Activated CD8-positive, alpha-beta T cell treated with anti-CD3 and anti-CD28 coated beads, Interleukin-2, amount 10 ng/mL, durations not matched to agents 7 days and 5 days (primary cell): ENCODE data around the gene ATP2A1. TPM values are rescaled to one million over a fixed set of nuclear protein-coding genes. Genes with fewer than 3 reads are reported as not detected.
A peak's percentile ranks its signal among the peaks of the same experiment; 100 is the strongest.

Experiments used
- ATAC-seq: fragments of 150-1000 bp; cut with Tn5 transposase; one replicate; pipeline ENCODE4 v1.10.0; 2021; ENCODE audit warnings: moderate library complexity
- CTCF ChIA-PET: fragments of 350-600 bp; sonication (Branson Sonifier 250); formaldehyde crosslinking; loops from one replicate; lab custom pipeline; 2021; ENCODE audit warnings: antibody characterized with exemption; lab: Charles Lee
- POLR2A ChIA-PET: fragments of 350-600 bp; sonication (Branson Sonifier 250); formaldehyde crosslinking; loops from one replicate; lab custom pipeline; 2021; ENCODE audit warnings: antibody characterized with exemption; lab: Charles Lee
- DNase-seq: peaks from one replicate; pipeline ENCODE4 v3.0.0-alpha.2; 2020
- H3K27ac Mint-ChIP-seq: one replicate; pipeline ENCODE4 v1.8.0; 2021; ENCODE audit warnings: mild to moderate bottlenecking, mixed read lengths
- H3K27me3 Mint-ChIP-seq: one replicate; pipeline ENCODE4 v1.8.0; 2021; ENCODE audit warnings: low read depth, mixed read lengths
- H3K36me3 Mint-ChIP-seq: one replicate; pipeline ENCODE4 v1.8.0; 2021; ENCODE audit warnings: low read depth, mixed read lengths
- H3K4me1 Mint-ChIP-seq: one replicate; pipeline ENCODE4 v1.8.0; 2021; ENCODE audit warnings: low read depth, mixed read lengths
- H3K4me3 Mint-ChIP-seq: one replicate; pipeline ENCODE4 v1.8.0; 2021; ENCODE audit warnings: mild to moderate bottlenecking, mixed read lengths
- H3K9me3 Mint-ChIP-seq: one replicate; pipeline ENCODE4 v1.8.0; 2022; ENCODE audit warnings: mixed read lengths; ENCODE audit not compliant: insufficient read depth
- total RNA-seq, 2 experiments: library from RNA; stranded (reverse); gene quantifications; one replicate each; pipeline ENCODE4 v1.2.3, GENCODE V29; 2021

The ATP2A1 gene
- total RNA-seq, 2 experiments from 2014 or later = 1.8 to 2.1 TPM

DNA sequence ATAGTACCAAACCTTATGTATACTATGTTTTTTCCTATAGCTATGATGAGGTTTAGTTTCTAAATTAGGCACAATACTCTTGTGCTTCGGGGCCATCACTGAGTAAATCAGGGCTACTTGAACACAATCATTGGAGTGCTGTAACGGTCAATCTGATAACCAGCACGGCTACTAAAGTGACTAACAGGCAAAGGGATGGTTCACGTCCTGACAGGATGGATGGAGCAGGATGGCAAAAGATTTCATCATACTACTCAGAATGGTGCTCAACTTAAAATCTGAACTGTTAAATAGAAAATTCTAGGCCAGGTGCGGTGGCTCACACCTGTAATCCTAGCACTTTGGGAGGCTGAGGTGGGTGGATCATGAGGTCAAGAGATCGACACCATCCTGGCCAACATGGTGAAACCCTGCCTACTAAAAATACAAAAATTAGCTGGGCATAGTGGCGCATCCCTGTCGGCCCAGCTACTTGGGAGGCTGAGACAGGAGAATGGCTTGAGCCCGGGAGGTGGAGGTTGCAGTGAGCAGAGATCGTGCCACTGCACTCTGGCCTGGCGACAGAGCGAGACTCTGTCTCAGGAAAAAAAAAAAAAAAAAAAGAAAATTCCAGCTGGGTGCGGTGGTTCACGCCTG is 39.2 kb upstream of the ATP2A1 start:
- H3K4me1 Mint-ChIP-seq = peaks cover 3% of the 10 kb centered on the region
- ATAC-seq = no peak
- peaks cover 63% of the 10 kb centered on the region for H3K36me3 Mint-ChIP-seq
- H3K4me3 Mint-ChIP-seq = no peak overlapping the region
- DNase-seq = no peak
- H3K9me3 Mint-ChIP-seq = no peaks in the 10 kb centered on the region
- H3K27me3 Mint-ChIP-seq = no peaks in the 10 kb centered on the region
- no peak overlapping the region for H3K27ac Mint-ChIP-seq
- ChIA-PET POLR2A (interaction anchor here (1.1 kb wide), 1 partner anchor 12 kb away, joined by 3 read pairs; no protein-coding TSS in a partner anchor), CTCF (interaction anchor here (0.7 kb wide), 1 partner anchor 106 kb away, joined by 3 read pairs; no protein-coding TSS in a partner anchor)

DNA sequence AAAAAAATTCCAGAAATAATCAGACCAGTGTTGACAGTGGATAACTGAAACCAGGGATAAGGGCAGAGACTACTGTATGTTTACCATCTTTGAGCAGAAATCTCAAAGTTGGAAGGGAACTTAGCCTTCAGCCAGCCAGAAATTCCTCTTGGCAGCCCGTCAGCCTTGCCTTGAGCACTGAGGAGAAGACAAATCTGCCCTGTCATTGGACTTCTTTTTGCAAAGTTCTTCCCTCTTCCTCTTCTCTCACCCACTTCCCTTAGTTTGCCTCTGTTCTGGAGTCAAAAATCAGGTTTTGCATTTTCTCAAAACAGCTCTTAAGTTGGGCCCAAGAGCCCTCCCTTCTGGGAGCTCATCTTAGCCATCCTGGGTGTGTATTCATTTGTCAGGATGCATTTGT is 38.4 kb upstream of the ATP2A1 start:
- H3K4me1 Mint-ChIP-seq = peaks cover 11% of the 10 kb centered on the region
- no peaks in the 10 kb centered on the region for H3K27me3 Mint-ChIP-seq
- ATAC-seq = no peak
- ChIA-PET CTCF (interaction anchor here (0.7 kb wide), 1 partner anchor 105 kb away, joined by 3 read pairs; no protein-coding TSS in a partner anchor), POLR2A (interaction anchor here (1.0 to 1.1 kb wide), 2 partner anchors 13 to 23 kb away, joined by 3 to 4 read pairs; partner anchors contain the start of gene SH2B1)
- no peak for DNase-seq
- H3K4me3 Mint-ChIP-seq = no peak overlapping the region
- H3K36me3 Mint-ChIP-seq = peaks cover 63% of the 10 kb centered on the region
- peak overlapping the region; percentile 52 for H3K27ac Mint-ChIP-seq
- H3K9me3 Mint-ChIP-seq = no peaks in the 10 kb centered on the region

DNA sequence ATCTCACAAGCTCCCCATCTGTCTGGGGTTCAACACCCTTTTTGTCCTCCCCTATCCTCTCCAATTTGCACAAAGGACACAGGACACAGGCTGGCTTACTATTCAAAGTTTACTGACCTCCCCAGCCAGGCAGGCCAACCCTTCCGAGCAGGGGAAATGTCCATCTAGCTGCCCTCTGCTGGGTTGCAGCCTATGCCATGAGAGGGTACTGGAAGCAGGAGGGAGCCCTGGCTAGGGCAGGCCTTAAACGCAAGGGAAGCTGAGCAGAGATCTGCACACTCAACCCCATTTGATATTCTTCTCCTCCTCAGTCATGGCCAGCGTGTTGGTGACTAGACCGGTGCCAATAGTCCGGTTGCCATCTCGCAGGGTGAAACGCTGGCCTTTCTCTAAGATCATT is 35.6 kb upstream of the ATP2A1 start:
- Mint-ChIP-seq H3K27me3 (no peaks in the 10 kb centered on the region), H3K9me3 (no peaks in the 10 kb centered on the region), H3K4me3 (no peak overlapping the region), H3K4me1 (peaks cover 25% of the 10 kb centered on the region), H3K36me3 (peaks cover 63% of the 10 kb centered on the region), H3K27ac (no peak overlapping the region)
- DNase-seq = no peak
- POLR2A ChIA-PET = interaction anchor here (1.0 to 1.6 kb wide), 4 partner anchors 11 to 100 kb away, joined by 3 to 7 read pairs (median 5); partner anchors contain the start of gene ATXN2L
- ATAC-seq = no peak
- CTCF ChIA-PET = interaction anchor here (1.0 kb wide), 1 partner anchor 103 kb away, joined by 3 read pairs; no protein-coding TSS in a partner anchor

DNA sequence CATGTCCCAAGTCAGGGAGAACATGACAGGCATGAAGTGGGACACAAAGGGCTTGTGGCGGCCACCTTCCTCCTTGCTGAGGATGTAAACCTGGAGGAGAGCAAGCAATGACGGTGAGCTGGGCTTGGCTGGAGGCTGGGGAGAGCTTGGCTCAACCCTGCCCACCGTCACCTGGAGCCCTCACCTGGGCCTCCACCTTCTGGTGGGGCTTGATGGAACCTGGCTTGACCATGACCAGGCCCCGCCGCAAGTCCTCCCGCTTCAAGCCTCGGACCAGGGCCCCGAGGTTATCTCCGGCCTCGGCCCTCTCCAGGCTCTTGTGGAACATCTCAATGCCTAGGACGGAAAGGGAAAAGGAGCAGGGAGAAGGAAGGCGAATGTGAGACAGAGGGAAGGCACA is 34.5 kb upstream of the ATP2A1 start:
- DNase-seq (no peak), ATAC-seq (no peak)
- H3K36me3 Mint-ChIP-seq = peaks cover 54% of the 10 kb centered on the region
- POLR2A ChIA-PET = interaction anchor here (4.2 to 5.0 kb wide), 2 partner anchors 19 to 22 kb away, joined by 49 to 59 read pairs; partner anchors contain the start of genes ATXN2L and SH2B1
- H3K27ac Mint-ChIP-seq = no peak overlapping the region
- peaks cover 25% of the 10 kb centered on the region for H3K4me1 Mint-ChIP-seq
- no peaks in the 10 kb centered on the region for H3K27me3 Mint-ChIP-seq
- H3K4me3 Mint-ChIP-seq = no peak overlapping the region
- no peaks in the 10 kb centered on the region for H3K9me3 Mint-ChIP-seq
- CTCF ChIA-PET = no interaction called here

DNA sequence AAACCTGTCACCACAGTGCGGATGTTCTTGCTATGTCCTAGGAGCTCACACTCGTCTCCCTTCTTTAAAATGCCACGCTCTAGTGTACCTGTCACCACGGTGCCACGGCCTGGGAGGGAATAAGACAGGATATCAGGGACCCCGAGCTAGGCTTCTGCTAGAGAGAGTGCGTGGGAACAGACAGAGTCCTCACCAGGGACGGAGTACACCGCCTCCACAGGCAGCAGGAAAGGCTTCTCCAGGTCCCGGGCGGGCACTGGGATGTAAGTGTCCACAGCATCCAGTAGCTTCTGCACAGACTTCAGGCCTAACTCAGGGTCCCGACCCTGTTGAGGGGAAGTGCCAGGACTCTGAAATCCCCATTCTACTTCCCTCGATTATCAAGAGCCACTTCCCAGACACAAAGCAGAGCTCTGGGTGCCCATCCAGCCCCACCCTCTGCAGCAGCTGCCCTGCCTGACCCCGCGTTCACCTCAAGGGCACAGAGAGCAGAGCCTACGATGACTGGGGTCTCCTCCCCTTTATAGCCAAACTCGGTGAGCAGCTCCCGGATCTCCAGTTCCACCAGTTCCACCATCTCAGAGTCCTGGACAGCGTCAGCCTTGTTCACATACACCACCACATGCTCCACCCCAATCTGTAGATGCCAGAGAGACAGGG is 33.9 kb upstream of the ATP2A1 start:
- POLR2A ChIA-PET = interaction anchor here (1.0 to 5.0 kb wide), 5 partner anchors 10 to 22 kb away, joined by 3 to 59 read pairs (median 4); partner anchors contain the start of genes ATXN2L and SH2B1
- CTCF ChIA-PET = interaction anchor here (3.6 kb wide), 1 partner anchor 100 kb away, joined by 51 read pairs; no protein-coding TSS in a partner anchor
- Mint-ChIP-seq H3K27ac (peak overlapping the region; percentile 94), H3K4me3 (peak overlapping the region; percentile 92), H3K9me3 (no peaks in the 10 kb centered on the region), H3K27me3 (no peaks in the 10 kb centered on the region), H3K4me1 (peaks cover 27% of the 10 kb centered on the region), H3K36me3 (peaks cover 49% of the 10 kb centered on the region)
- no peak for ATAC-seq
- DNase-seq = no peak

DNA sequence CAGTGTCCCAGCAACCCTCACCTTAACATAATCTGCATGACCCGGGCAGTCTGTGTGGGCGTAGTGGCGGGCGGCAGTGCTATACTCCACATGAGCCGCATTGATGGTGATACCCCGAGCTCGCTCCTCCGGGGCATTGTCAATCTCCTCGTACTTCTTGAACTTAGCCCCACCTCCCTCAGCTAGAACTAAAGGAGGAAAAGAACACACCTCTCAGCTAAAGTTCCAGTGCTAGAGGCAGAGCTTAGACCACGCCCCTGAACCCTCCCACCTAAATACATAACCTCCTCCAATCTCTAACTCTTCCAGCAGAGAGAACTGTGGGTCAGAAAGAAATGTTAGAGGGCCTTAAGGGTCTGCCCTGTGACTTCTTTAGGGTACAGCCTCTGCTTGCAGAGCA is 33.0 kb upstream of the ATP2A1 start:
- Mint-ChIP-seq H3K9me3 (no peaks in the 10 kb centered on the region), H3K4me3 (peak overlapping the region; percentile 92), H3K36me3 (peaks cover 45% of the 10 kb centered on the region), H3K27me3 (no peaks in the 10 kb centered on the region), H3K4me1 (peaks cover 27% of the 10 kb centered on the region), H3K27ac (peak overlapping the region; percentile 94)
- DNase-seq = peak; percentile 64
- ChIA-PET CTCF (interaction anchor here (0.6 to 3.6 kb wide), 6 partner anchors 11 to 99 kb away, joined by 3 to 51 read pairs (median 4); partner anchors contain the start of genes ATXN2L and SH2B1), POLR2A (interaction anchor here (1.0 to 5.0 kb wide), 9 partner anchors 10 to 35 kb away, joined by 3 to 59 read pairs (median 4); partner anchors contain the start of genes ATXN2L and SH2B1)
- peak; percentile 14 for ATAC-seq

DNA sequence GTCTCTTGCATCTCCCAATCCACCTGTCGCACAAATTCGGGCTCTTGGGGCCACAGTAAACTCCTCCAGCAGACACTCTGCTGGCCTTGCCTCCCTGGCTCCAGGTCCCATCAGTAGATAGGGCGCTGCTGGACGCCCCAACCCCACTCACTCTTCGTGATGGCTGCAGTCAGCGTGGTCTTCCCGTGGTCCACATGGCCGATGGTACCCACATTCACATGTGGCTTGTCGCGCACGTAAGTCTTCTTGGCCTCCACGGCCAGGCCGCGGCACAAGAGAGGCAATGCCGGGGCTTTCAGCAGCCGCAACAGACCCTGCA is 32.6 kb upstream of the ATP2A1 start:
- H3K4me1 Mint-ChIP-seq = peaks cover 27% of the 10 kb centered on the region
- POLR2A ChIA-PET = interaction anchor here (0.6 to 5.0 kb wide), 10 partner anchors 10 to 105 kb away, joined by 3 to 59 read pairs (median 4); partner anchors contain the start of genes ATXN2L, NFATC2IP and SH2B1

DNA sequence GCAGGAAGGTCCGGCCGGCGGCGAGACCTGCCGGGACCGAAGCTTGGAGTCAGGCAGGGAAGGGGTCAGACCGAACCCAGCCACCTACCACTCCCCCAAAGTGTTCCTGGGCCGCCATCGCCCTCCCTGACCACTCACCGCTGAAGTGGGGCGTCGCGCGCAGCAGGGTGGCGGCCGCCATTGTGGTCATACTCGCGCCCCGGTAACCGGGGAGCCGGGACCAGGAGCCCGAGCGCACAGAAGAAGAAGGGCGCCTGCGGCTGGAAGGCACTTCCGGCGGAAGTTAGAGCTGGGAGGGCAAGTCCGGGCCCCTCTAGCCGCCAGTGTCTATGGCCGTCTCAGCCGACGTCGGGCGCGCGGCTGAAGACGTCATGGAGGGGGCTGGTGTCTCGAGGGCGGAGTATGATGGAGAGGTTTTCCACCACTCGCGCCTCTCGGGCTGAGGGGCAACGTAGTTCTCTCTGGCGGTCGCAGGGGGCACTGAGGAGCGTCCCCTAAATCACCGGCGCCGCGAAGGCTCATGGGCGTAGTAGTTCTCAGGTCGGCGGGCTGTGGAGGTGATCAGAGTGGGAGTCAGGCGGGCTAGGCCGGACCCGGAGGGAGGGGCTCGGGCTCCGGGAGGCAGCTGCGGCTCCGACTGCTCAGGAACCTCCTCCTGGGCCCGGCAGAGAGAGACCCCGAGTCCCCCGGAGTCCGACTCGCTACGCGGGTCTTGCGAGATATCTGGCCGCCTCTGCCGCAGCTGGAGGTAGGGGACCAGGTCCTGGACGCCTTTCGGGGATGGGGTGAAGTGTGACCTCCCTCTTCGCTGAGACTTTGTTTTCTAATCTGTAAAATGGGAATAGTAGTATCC is 32.0 kb upstream of the ATP2A1 start, which contains the start of gene TUFM:
Gene TUFM (minus strand): TSS at position 269 of the 853 bp plus-strand sequence. CDS start 79 bp downstream, at position 190.
- Mint-ChIP-seq H3K4me3 (peak within 1 kb of the TSS; percentile 92), H3K27me3 (no peaks in the 10 kb centered on the region), H3K36me3 (peaks cover 43% of the 10 kb centered on the region), H3K27ac (peak within 1 kb of the TSS; percentile 94), H3K9me3 (no peaks in the 10 kb centered on the region), H3K4me1 (peaks cover 27% of the 10 kb centered on the region)
- POLR2A ChIA-PET = interaction anchor here (0.6 to 5.0 kb wide), 18 partner anchors 9 to 140 kb away, joined by 3 to 59 read pairs (median 4); partner anchors contain the start of genes ATXN2L, NFATC2IP and SH2B1
- DNase-seq (peak; percentile 99), ATAC-seq (peak; percentile 92)
- CTCF ChIA-PET = interaction anchor here (1.1 to 3.6 kb wide), 9 partner anchors 10 to 98 kb away, joined by 3 to 51 read pairs (median 6); partner anchors contain the start of gene SH2B1

More for the DNA sequence above, 32.6 kb upstream of the ATP2A1 start:
- DNase-seq = peak; percentile 38
- Mint-ChIP-seq H3K9me3 (no peaks in the 10 kb centered on the region), H3K36me3 (peaks cover 45% of the 10 kb centered on the region), H3K27me3 (no peaks in the 10 kb centered on the region), H3K27ac (peak overlapping the region; percentile 94), H3K4me3 (peak overlapping the region; percentile 92)
- ATAC-seq = peak; percentile 1
- CTCF ChIA-PET = interaction anchor here (1.1 to 3.6 kb wide), 5 partner anchors 11 to 98 kb away, joined by 3 to 51 read pairs (median 6); partner anchors contain the start of gene SH2B1

DNA sequence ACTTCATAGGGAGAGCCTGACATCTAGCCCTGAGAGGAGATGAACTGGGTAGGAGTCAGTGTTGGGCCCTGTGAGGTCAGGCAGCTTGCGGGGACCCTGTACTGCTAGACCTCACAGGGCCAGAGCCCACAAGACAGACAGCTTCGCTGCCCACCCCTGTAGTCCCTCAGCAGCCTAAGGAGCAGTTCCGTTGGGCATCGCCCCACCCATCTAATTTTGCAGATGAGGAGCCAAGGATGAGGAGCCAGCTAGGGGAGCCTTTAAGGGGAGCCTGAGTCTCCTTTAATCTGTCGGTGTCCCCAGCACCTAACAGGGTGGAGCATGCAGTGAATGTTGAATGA is 31.4 kb upstream of the ATP2A1 start:
- peaks cover 27% of the 10 kb centered on the region for H3K4me1 Mint-ChIP-seq
- DNase-seq (peak; percentile 37), ATAC-seq (peak; percentile 16)

DNA sequence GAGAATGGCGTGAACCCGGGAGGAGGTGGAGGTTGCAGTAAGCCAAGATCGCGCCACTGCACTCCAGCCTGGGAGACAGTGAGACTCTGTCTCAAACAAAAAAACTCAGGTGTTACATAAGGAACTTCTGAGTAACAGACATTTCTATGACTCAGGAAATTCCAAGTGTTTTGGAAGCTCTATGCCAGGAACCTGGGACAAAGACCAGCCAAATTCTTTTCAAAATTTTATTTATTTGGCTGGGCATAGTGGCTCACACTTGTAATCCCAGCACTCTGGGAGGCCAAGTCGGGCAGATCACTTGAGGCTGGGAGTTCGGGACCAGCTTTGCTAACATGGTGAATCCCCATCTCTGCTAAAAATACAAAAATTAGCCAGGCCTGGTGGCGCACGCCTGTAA is 19.9 kb upstream of the ATP2A1 start:
- peaks cover 9% of the 10 kb centered on the region for H3K4me1 Mint-ChIP-seq

More for the DNA sequence above, 31.4 kb upstream of the ATP2A1 start:
- peaks cover 40% of the 10 kb centered on the region for H3K36me3 Mint-ChIP-seq
- peak overlapping the region; percentile 92 for H3K4me3 Mint-ChIP-seq
- ChIA-PET CTCF (interaction anchor here (1.1 to 3.6 kb wide), 8 partner anchors 12 to 97 kb away, joined by 3 to 51 read pairs (median 6); partner anchors contain the start of gene SH2B1), POLR2A (interaction anchor here (0.9 to 5.0 kb wide), 12 partner anchors 9 to 104 kb away, joined by 3 to 59 read pairs (median 4); partner anchors contain the start of genes ATXN2L, NFATC2IP and SH2B1)
- peak overlapping the region; percentile 94 for H3K27ac Mint-ChIP-seq
- H3K9me3 Mint-ChIP-seq = no peaks in the 10 kb centered on the region
- no peaks in the 10 kb centered on the region for H3K27me3 Mint-ChIP-seq

More for the DNA sequence above, 19.9 kb upstream of the ATP2A1 start:
- ChIA-PET POLR2A (interaction anchor here (0.7 to 1.0 kb wide), 2 partner anchors 12 to 35 kb away, joined by 3 to 4 read pairs; partner anchors contain the start of gene TUFM), CTCF (interaction anchor here (1.0 to 2.0 kb wide), 4 partner anchors 11 to 87 kb away, joined by 3 to 8 read pairs (median 4); no protein-coding TSS in a partner anchor)
- DNase-seq (no peak), ATAC-seq (no peak)
- peaks cover 6% of the 10 kb centered on the region for H3K36me3 Mint-ChIP-seq
- H3K4me3 Mint-ChIP-seq = no peak overlapping the region
- no peak overlapping the region for H3K27ac Mint-ChIP-seq
- no peaks in the 10 kb centered on the region for H3K9me3 Mint-ChIP-seq
- no peaks in the 10 kb centered on the region for H3K27me3 Mint-ChIP-seq
